Activated naive CD8-positive, alpha-beta T cell (primary cell): Measurements from ENCODE around the gene ITGA2B.

Experiments used
- H3K27ac Mint-ChIP-seq: one replicate; pipeline ENCODE4 v1.8.0; 2021; ENCODE audit warnings: mixed read lengths
- H3K27me3 Mint-ChIP-seq: one replicate; pipeline ENCODE4 v1.8.0; 2021; ENCODE audit warnings: mixed read lengths
- H3K36me3 Mint-ChIP-seq: one replicate; pipeline ENCODE4 v1.8.0; 2021; ENCODE audit warnings: mixed read lengths
- H3K4me1 Mint-ChIP-seq: one replicate; pipeline ENCODE4 v1.8.0; 2021; ENCODE audit warnings: low read depth, mixed read lengths
- H3K4me3 Mint-ChIP-seq: one replicate; pipeline ENCODE4 v1.8.0; 2021; ENCODE audit warnings: mild to moderate bottlenecking, mixed read lengths
- H3K9me3 Mint-ChIP-seq: one replicate; pipeline ENCODE4 v1.8.0; 2021; ENCODE audit warnings: low read depth, mixed read lengths

ITGA2B gene

GRCh38 chr17:44389281-44389680 lies at the start of gene ITGA2B:
Gene ITGA2B (minus strand): TSS chr17:44389649. CDS start chr17:44389473, 176 bp downstream.
- H3K27me3 Mint-ChIP-seq, result peaks cover 7% of the 10 kb centered on the region
- H3K36me3 Mint-ChIP-seq, result no peaks in the 10 kb centered on the region
- no peaks in the 10 kb centered on the region for H3K9me3 Mint-ChIP-seq
- no peak within 1 kb of the TSS for H3K27ac Mint-ChIP-seq
- peaks cover 22% of the 10 kb centered on the region for H3K4me1 Mint-ChIP-seq
- no peak within 1 kb of the TSS for H3K4me3 Mint-ChIP-seq

GRCh38 chr17:44439168-44439567 lies 49.7 kb upstream of the ITGA2B start:
- H3K27me3 Mint-ChIP-seq, result no peaks in the 10 kb centered on the region
- peak overlapping the region; percentile 66 for H3K27ac Mint-ChIP-seq
- H3K4me3 Mint-ChIP-seq, result no peak overlapping the region
- H3K4me1 Mint-ChIP-seq, result peaks cover 31% of the 10 kb centered on the region
- no peaks in the 10 kb centered on the region for H3K9me3 Mint-ChIP-seq
- H3K36me3 Mint-ChIP-seq, result peaks cover 6% of the 10 kb centered on the region

- H3K27ac Mint-ChIP-seq, result peak overlapping the region; percentile 56
- H3K4me3 Mint-ChIP-seq, result peak overlapping the region; percentile 4
- no peaks in the 10 kb centered on the region for H3K27me3 Mint-ChIP-seq
- peaks cover 32% of the 10 kb centered on the region for H3K4me1 Mint-ChIP-seq
- no peaks in the 10 kb centered on the region for H3K9me3 Mint-ChIP-seq
- peaks cover 6% of the 10 kb centered on the region for H3K36me3 Mint-ChIP-seq
These were observed 49.2 kb upstream of the ITGA2B start for GRCh38 chr17:44438636-44439035.

- H3K27ac Mint-ChIP-seq, result no peak overlapping the region
- peaks cover 32% of the 10 kb centered on the region for H3K4me1 Mint-ChIP-seq
- no peaks in the 10 kb centered on the region for H3K27me3 Mint-ChIP-seq
- no peak overlapping the region for H3K4me3 Mint-ChIP-seq
- peaks cover 12% of the 10 kb centered on the region for H3K36me3 Mint-ChIP-seq
- H3K9me3 Mint-ChIP-seq, result no peaks in the 10 kb centered on the region
These were observed 46.9 kb upstream of the ITGA2B start for GRCh38 chr17:44436336-44436735.

DNA sequence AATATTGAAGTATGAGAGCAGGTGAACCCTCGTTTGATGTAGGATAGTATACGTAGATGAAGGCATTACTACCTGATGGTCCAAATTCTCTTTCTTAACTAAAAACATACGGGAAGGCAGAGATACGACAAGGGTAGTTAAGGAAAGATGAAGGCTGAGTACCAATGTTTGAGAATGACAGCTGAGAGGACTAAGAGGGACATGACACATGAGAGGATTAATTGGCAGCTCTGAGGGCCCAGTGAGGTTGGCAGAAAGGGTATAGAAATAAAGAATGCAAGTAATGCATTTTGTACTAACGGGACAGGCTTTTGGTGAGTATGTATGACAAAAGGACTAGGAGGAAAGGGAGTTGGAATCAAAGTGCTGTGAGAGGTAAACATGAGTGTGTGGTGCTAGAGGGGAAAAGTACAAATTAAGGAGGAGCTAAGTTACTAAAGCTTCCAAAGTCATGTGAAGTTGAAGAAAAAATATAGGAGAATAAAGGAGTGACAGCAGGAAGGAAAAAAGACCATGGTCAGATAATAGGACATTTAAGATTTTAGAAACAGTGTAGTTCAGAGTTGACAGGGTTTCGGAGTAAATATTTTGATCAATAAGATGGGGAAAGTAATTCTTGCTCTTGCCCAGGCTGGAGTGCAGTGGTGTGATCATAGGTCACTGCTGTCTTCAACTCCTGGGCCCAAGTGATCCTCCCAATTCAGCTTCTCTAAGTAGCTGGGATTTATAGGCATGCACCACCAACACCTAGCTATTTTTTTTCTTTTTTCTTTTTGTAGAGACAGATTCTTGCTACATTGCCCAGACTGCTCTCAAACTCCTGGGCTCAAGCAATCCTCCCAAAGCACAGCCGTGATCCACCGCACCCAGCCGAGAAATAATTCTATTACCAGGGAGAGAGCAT lies 43.1 kb upstream of the ITGA2B start:
- no peaks in the 10 kb centered on the region for H3K27me3 Mint-ChIP-seq
- H3K4me3 Mint-ChIP-seq, result no peak overlapping the region
- no peaks in the 10 kb centered on the region for H3K9me3 Mint-ChIP-seq
- H3K27ac Mint-ChIP-seq, result peak overlapping the region; percentile 8
- H3K36me3 Mint-ChIP-seq, result peaks cover 12% of the 10 kb centered on the region
- peaks cover 1% of the 10 kb centered on the region for H3K4me1 Mint-ChIP-seq

DNA sequence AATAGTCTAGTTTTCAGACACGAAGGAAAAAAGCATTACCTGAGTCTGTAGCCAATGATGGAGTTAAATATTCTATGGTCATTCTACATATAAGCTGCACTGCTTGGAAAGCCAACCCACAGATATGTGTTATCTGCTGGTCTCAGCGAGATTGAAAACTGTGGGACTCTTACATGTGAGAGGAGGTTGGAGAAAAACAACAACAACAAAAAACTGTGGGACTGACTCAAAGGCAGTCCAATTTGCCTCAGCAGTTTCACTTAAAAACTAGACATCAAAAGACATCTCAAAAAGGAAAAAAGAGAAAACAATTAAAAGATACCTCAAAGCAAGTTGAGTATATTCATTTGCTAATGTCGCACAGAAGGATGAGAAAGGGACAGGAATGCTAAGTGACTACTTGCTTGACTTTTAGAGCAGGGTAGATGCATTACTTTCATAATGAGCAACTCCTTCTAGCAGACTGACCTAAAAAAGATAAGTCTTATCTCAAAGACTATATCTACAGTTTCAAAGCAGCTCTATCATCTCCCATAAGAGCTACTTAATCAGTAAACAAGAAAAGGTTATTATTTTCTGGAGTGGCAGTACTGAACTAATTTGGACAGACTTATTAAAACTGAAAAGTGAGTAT lies 35.5 kb upstream of the ITGA2B start:
- peaks cover 2% of the 10 kb centered on the region for H3K36me3 Mint-ChIP-seq
- no peaks in the 10 kb centered on the region for H3K9me3 Mint-ChIP-seq
- H3K4me1 Mint-ChIP-seq, result peaks cover 12% of the 10 kb centered on the region
- H3K4me3 Mint-ChIP-seq, result no peak overlapping the region
- H3K27me3 Mint-ChIP-seq, result no peaks in the 10 kb centered on the region
- no peak overlapping the region for H3K27ac Mint-ChIP-seq

DNA sequence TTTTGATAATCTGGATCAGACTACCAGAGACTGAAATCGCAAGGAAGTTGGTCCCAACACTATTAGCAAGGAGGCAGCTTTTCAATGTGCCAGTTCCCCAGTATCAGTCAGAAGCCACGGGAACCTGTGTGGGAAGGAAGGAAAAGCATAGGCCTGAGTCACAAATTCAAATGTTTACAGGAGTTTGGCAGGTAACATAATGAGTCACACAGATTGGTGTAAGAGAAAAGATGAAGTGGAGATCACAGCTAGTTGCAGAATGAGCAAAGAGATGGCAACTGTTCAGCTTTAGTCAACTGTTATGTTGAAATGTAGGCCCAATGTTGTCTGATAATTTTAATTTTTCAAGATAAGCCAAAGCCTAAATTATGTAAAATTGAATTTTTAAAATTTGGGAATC lies 28.1 kb upstream of the ITGA2B start:
- H3K4me1 Mint-ChIP-seq, result peaks cover 8% of the 10 kb centered on the region
- H3K9me3 Mint-ChIP-seq, result no peaks in the 10 kb centered on the region
- no peak overlapping the region for H3K4me3 Mint-ChIP-seq
- H3K36me3 Mint-ChIP-seq, result peaks cover 2% of the 10 kb centered on the region
- no peaks in the 10 kb centered on the region for H3K27me3 Mint-ChIP-seq
- H3K27ac Mint-ChIP-seq, result no peak overlapping the region

- Mint-ChIP-seq H3K9me3 (no peaks in the 10 kb centered on the region), H3K36me3 (peaks cover 2% of the 10 kb centered on the region), H3K27ac (no peak overlapping the region), H3K4me1 (peaks cover 8% of the 10 kb centered on the region), H3K27me3 (no peaks in the 10 kb centered on the region), H3K4me3 (no peak overlapping the region)
These were observed 27.3 kb upstream of the ITGA2B start for GRCh38 chr17:44416558-44417289.

GRCh38 chr17:44414394-44415155 lies 25.1 kb upstream of the ITGA2B start:
- Mint-ChIP-seq H3K27ac (no peak overlapping the region), H3K4me1 (peaks cover 6% of the 10 kb centered on the region)

GRCh38 chr17:44409309-44410028 lies 20.0 kb upstream of the ITGA2B start:
- H3K27ac Mint-ChIP-seq, result no peak overlapping the region
- peaks cover 4% of the 10 kb centered on the region for H3K36me3 Mint-ChIP-seq
- no peaks in the 10 kb centered on the region for H3K9me3 Mint-ChIP-seq
- H3K4me3 Mint-ChIP-seq, result no peak overlapping the region
- H3K27me3 Mint-ChIP-seq, result no peaks in the 10 kb centered on the region
- no peaks in the 10 kb centered on the region for H3K4me1 Mint-ChIP-seq

More at GRCh38 chr17:44414394-44415155, 25.1 kb upstream of the ITGA2B start:
- no peaks in the 10 kb centered on the region for H3K9me3 Mint-ChIP-seq
- H3K27me3 Mint-ChIP-seq, result no peaks in the 10 kb centered on the region
- H3K4me3 Mint-ChIP-seq, result no peak overlapping the region
- peaks cover 2% of the 10 kb centered on the region for H3K36me3 Mint-ChIP-seq

GRCh38 chr17:44408786-44409185 lies 19.3 kb upstream of the ITGA2B start:
- Mint-ChIP-seq H3K36me3 (peaks cover 4% of the 10 kb centered on the region), H3K27me3 (no peaks in the 10 kb centered on the region), H3K27ac (no peak overlapping the region)

GRCh38 chr17:44402564-44403172 lies 13.2 kb upstream of the ITGA2B start:
- Mint-ChIP-seq H3K27me3 (no peaks in the 10 kb centered on the region), H3K27ac (no peak overlapping the region), H3K4me1 (no peaks in the 10 kb centered on the region), H3K9me3 (no peaks in the 10 kb centered on the region), H3K36me3 (peaks cover 7% of the 10 kb centered on the region), H3K4me3 (no peak overlapping the region)

More at GRCh38 chr17:44408786-44409185, 19.3 kb upstream of the ITGA2B start:
- no peak overlapping the region for H3K4me3 Mint-ChIP-seq
- no peaks in the 10 kb centered on the region for H3K9me3 Mint-ChIP-seq
- no peaks in the 10 kb centered on the region for H3K4me1 Mint-ChIP-seq

- Mint-ChIP-seq H3K4me1 (no peaks in the 10 kb centered on the region), H3K27ac (no peak overlapping the region), H3K4me3 (no peak overlapping the region), H3K27me3 (no peaks in the 10 kb centered on the region), H3K9me3 (no peaks in the 10 kb centered on the region), H3K36me3 (peaks cover 5% of the 10 kb centered on the region)
These were observed 10.9 kb upstream of the ITGA2B start for GRCh38 chr17:44400226-44400847.
